Measurements from ENCODE around the gene ST6GALNAC6. TPM values are rescaled to one million over a fixed set of nuclear protein-coding genes. Genes with fewer than 3 reads are reported as not detected.
"Not testable (repeated sequence)": the region's sequence is repeated elsewhere in the genome, so short reads cannot be mapped to it uniquely, and the experiment has no call there.

The ST6GALNAC6 gene
- total and polyA plus RNA-seq, 2 of the 4 experiments (the other 2 are of a cell fraction), result 35.7 to 48.6 TPM

DNA sequence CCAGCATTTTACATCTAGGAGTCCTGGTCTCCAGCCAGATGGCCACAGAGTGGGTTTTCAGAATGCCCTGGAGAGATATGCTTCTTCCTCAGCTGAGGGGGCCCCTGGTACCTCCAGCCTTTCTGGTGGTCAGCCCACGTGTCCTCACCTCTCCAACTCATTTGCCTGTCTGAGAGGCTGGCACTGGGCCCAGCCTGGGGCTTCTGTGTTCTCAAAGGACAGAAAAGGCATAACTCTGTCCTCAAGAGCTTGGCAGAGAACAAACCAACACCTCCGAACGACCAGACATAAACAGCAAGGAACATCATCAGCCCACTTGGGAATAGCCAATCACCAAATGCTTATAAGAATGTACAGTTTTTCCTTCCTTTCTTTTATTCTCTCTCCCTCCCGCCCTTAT, 62.1 kb downstream of the ST6GALNAC6 start:
- Histone ChIP-seq H2BK5ac (ENCODE audit: low read depth, low read length, poor library complexity, severe bottlenecking) (peak overlapping the region; percentile 93), H3K4me1 (ENCODE audit: control insufficient read depth, insufficient read depth, low read length) (peaks cover 36% of the 10 kb centered on the region), H2AK9ac (replicated peaks; ENCODE audit: low read depth, low read length, poor library complexity) (peak overlapping the region; percentile 68), H4K20me1 (ENCODE audit: insufficient read depth, low read length) (no peaks in the 10 kb centered on the region; the same call in 1 of the 2 replicates), H2AK5ac (ENCODE audit: low read depth, low read length) (peak overlapping the region; percentile 94), H4K5ac (ENCODE audit: low read depth, low read length) (peak overlapping the region; percentile 49; the same call in 1 of the 2 replicates), H3K36me3 (ENCODE audit: control insufficient read depth, insufficient read depth, low read length) (peaks cover 13% of the 10 kb centered on the region), H2BK15ac (ENCODE audit: low read depth, low read length) (peak overlapping the region; percentile 77; the same call in 1 of the 3 replicates), H4K91ac (ENCODE audit: insufficient read depth, low read depth, low read length) (peak overlapping the region; percentile 82), H3K9me3 (ENCODE audit: control insufficient read depth, insufficient read depth, low read length) (no peaks in the 10 kb centered on the region), H3K9me1 (ENCODE audit: insufficient read depth, low read length) (peaks cover 33% of the 10 kb centered on the region), H3K79me1 (ENCODE audit: low read depth in 1 of 2, low read length in 2 of 2) (peaks cover 27 to 70% of the 10 kb centered on the region in 2 experiments), H3K4me2 (ENCODE audit: low read depth, low read length) (no peak overlapping the region), H3K18ac (ENCODE audit: low read depth, low read length) (peak overlapping the region; percentile 56), H3K4ac (ENCODE audit: low read depth, low read length) (peak overlapping the region; percentile 89), H3K27ac (ENCODE audit: insufficient read depth, low read length) (peak overlapping the region; percentile 78), H4K8ac (ENCODE audit: low read depth in 2 of 2, low read length in 2 of 2) (peak overlapping the region in 1 of 2 experiments; percentile 74; a peak in 2 of 4 replicates), H3K27me3 (ENCODE audit: control insufficient read depth, insufficient read depth, low read length) (no peaks in the 10 kb centered on the region), H3K9ac (ENCODE audit: low read depth, low read length) (no peak overlapping the region), H3K56ac (ENCODE audit: extremely low read depth, insufficient read depth, low read length) (no peak overlapping the region; the same call in 1 of the 2 replicates), H2BK20ac (ENCODE audit: low read depth, low read length) (peak overlapping the region; percentile 69; the same call in 1 of the 2 replicates), H3K23ac (ENCODE audit: low read depth, low read length) (peak overlapping the region; percentile 84), H2AFZ (replicated peaks; ENCODE audit: low read length, poor library complexity) (peak overlapping the region; percentile 28), H3K4me3 (ENCODE audit: insufficient read depth, low read depth, low read length) (no peak overlapping the region), H2BK120ac (ENCODE audit: low read depth, low read length) (peak overlapping the region; percentile 96), H3K14ac (replicated peaks; ENCODE audit: low read depth, low read length) (peak overlapping the region; percentile 53)
- no peak for ATAC-seq (ENCODE audit: low read depth)
- DNase-seq, result no peak
- in situ Hi-C loops (cut with MboI; ENCODE audit: low sequenced_read_pairs) (no loop called here), intact Hi-C loops (cut with micrococcal nuclease) (loop anchor here (5.0 kb wide), 1 partner anchor 80 kb away; the partner anchor contains the start of gene ST6GALNAC4), dilution Hi-C loops (cut with HindIII; ENCODE audit: low sequenced_read_pairs, unreplicated experiment) (no loop called here)
- no peak for TF ChIP-seq MXI1 (IDR thresholded peaks at IDR 0.05; ENCODE audit: borderline replicate concordance, low read depth, low read length)
- TF ChIP-seq RFX5 (IDR thresholded peaks at IDR 0.05; ENCODE audit: low read depth, low read length), result no peak
- no peak for TF ChIP-seq SMC3 (IDR thresholded peaks at IDR 0.05; ENCODE audit: low read depth, low read length)
- TF ChIP-seq, protein P1, sequence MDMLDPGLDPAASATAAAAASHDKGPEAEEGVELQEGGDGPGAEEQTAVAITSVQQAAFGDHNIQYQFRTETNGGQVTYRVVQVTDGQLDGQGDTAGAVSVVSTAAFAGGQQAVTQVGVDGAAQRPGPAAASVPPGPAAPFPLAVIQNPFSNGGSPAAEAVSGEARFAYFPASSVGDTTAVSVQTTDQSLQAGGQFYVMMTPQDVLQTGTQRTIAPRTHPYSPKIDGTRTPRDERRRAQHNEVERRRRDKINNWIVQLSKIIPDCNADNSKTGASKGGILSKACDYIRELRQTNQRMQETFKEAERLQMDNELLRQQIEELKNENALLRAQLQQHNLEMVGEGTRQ (IDR thresholded peaks at IDR 0.05; ENCODE audit: low read depth, low read length), result no peak
- TF ChIP-seq CHD1 (IDR thresholded peaks at IDR 0.05; ENCODE audit: low read depth, low read length), result no peak
- TF ChIP-seq NFE2L2 (IDR thresholded peaks at IDR 0.05; ENCODE audit: low read depth, low read length), result no peak
- TF ChIP-seq RCOR1 (IDR thresholded peaks at IDR 0.05; ENCODE audit: insufficient replicate concordance, low read length), result no peak
- BruUV-seq (replicated peaks), result no TSS peak
- ChIA-PET CTCF (no interaction called here), POLR2A (ENCODE audit: unreplicated experiment) (no interaction called here)
- 56 to 100% methylated on average over 1 to 3 of the region's 4 CpGs for WGBS, 2 experiments (ENCODE audit: extremely low coverage in 2 of 2, insufficient read length in 1 of 2)

DNA sequence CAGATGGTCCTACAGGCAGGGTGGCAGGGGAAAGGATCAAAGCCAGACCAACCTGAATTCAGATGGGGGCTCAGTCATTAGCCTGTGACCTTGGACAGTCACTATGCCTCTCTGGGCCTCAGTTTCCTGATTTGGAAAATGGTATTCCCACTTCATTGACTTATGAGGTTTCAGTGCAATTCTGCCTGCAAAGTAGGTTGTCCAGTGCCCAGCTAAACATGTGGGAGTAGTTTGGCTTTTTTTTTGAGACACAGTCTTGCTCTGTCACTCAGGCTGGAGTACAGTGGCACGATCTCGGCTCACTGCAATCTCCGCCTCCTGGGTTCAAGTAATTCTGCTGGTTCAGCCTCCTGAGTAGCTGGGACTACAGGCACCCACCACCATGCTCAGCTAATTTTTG, 62.8 kb downstream of the ST6GALNAC6 start:
- intact Hi-C loops (cut with micrococcal nuclease), result loop anchor here (5.0 kb wide), 1 partner anchor 81 kb away; the partner anchor contains the start of gene ST6GALNAC4
- H3K4me2 ChIP-seq (ENCODE audit: low read depth, low read length); H3K36me3 ChIP-seq (ENCODE audit: control insufficient read depth, insufficient read depth, low read length); POLR2A ChIA-PET (ENCODE audit: unreplicated experiment); H3K27me3 ChIP-seq (ENCODE audit: control insufficient read depth, insufficient read depth, low read length); DNase-seq; H3K4me3 ChIP-seq (ENCODE audit: insufficient read depth, low read depth, low read length); ATAC-seq (ENCODE audit: low read depth); H3K9me3 ChIP-seq (ENCODE audit: control insufficient read depth, insufficient read depth, low read length); CTCF ChIA-PET; BruUV-seq (replicated peaks); in situ Hi-C loops (cut with MboI; ENCODE audit: low sequenced_read_pairs); H4K20me1 ChIP-seq (ENCODE audit: insufficient read depth, low read length); dilution Hi-C loops (cut with HindIII; ENCODE audit: low sequenced_read_pairs, unreplicated experiment): not testable (repeated sequence)
- H2AK9ac ChIP-seq (replicated peaks; ENCODE audit: low read depth, low read length, poor library complexity), result peak overlapping the region; percentile 90
- peak overlapping the region; percentile 90 for H3K4ac ChIP-seq (ENCODE audit: low read depth, low read length)
- H3K27ac ChIP-seq (ENCODE audit: insufficient read depth, low read length), result peak overlapping the region; percentile 91
- peak overlapping the region; percentile 8; the same call in 1 of the 2 replicates for H3K9ac ChIP-seq (ENCODE audit: low read depth, low read length)
- peak overlapping the region; percentile 91 for H3K14ac ChIP-seq (replicated peaks; ENCODE audit: low read depth, low read length)
- H4K8ac ChIP-seq (ENCODE audit: low read depth in 2 of 2, low read length in 2 of 2), result peak overlapping the region; percentile 72 to 92; a peak in 3 of 4 replicates
- peak overlapping the region; percentile 65; the same call in 1 of the 2 replicates for H3K56ac ChIP-seq (ENCODE audit: extremely low read depth, insufficient read depth, low read length)
- H2AK5ac ChIP-seq (ENCODE audit: low read depth, low read length), result peak overlapping the region; percentile 96
- peak overlapping the region; percentile 92 for H2BK20ac ChIP-seq (ENCODE audit: low read depth, low read length)
- peak overlapping the region; percentile 96 for H2BK120ac ChIP-seq (ENCODE audit: low read depth, low read length)
- H3K18ac ChIP-seq (ENCODE audit: low read depth, low read length), result peak overlapping the region; percentile 85
- peak overlapping the region; percentile 82 for H2AFZ ChIP-seq (replicated peaks; ENCODE audit: low read length, poor library complexity)
- H3K79me1 ChIP-seq (ENCODE audit: low read depth in 1 of 2, low read length in 2 of 2), result peaks cover 24 to 69% of the 10 kb centered on the region in 2 experiments
- peaks cover 33% of the 10 kb centered on the region for H3K9me1 ChIP-seq (ENCODE audit: insufficient read depth, low read length)
- H4K5ac ChIP-seq (ENCODE audit: low read depth, low read length), result peak overlapping the region; percentile 83
- peak overlapping the region; percentile 77; the same call in 1 of the 3 replicates for H2BK15ac ChIP-seq (ENCODE audit: low read depth, low read length)
- H4K91ac ChIP-seq (ENCODE audit: insufficient read depth, low read depth, low read length), result peak overlapping the region; percentile 85
- peaks cover 38% of the 10 kb centered on the region for H3K4me1 ChIP-seq (ENCODE audit: control insufficient read depth, insufficient read depth, low read length)
- WGBS, 2 experiments (ENCODE audit: extremely low coverage in 2 of 2, insufficient read length in 1 of 2), result no CpG with 5 or more reads among the region's 3 CpGs
- H2BK5ac ChIP-seq (ENCODE audit: low read depth, low read length, poor library complexity, severe bottlenecking), result peak overlapping the region; percentile 88
- H3K23ac ChIP-seq (ENCODE audit: low read depth, low read length), result peak overlapping the region; percentile 95

Measured in IMR-90 (cell line).